ENCODE data around the gene PIN4. TPM values are rescaled to one million over a fixed set of nuclear protein-coding genes. Genes with fewer than 3 reads are reported as not detected.

Gene PIN4
- 1 to 10 TPM; 2.3 to 3.2 TPM for total RNA-seq

GRCh38 chrX:72181178-72182125 lies at the start of gene PIN4:
TSS of gene PIN4 (plus strand) at chrX:72181757. CDS start at chrX:72181786, 29 bp downstream.
- DNase-seq (peak; percentile 88), ATAC-seq (peak; percentile 96)
- Mint-ChIP-seq H3K36me3 (ENCODE audit: low read depth) (peaks cover 8% of the 10 kb centered on the region), H3K27ac (no peak within 1 kb of the TSS), H3K9me3 (ENCODE audit: low read depth) (no peaks in the 10 kb centered on the region), H3K4me1 (peaks cover 16% of the 10 kb centered on the region), H3K27me3 (no peaks in the 10 kb centered on the region), H3K4me3 (no peak within 1 kb of the TSS)
- intact Hi-C loops (cut with DNase I, micrococcal nuclease) = loop anchor here (1.0 to 5.0 kb wide), 8 partner anchors 12 to 391 kb away; partner anchors contain the start of genes ERCC6L (in 2 of the 2), RPS4X (in 2 of the 2) and HDAC8 (in 1 of the 2)
- POLR2A ChIA-PET = interaction anchor here (0.6 to 1.6 kb wide), 4 partner anchors 78 to 1063 kb away, joined by 3 to 13 read pairs (median 7); partner anchors contain the start of genes MED12 and RPS4X
- CTCF ChIA-PET = interaction anchor here (0.7 to 1.9 kb wide), 4 partner anchors 50 to 163 kb away, joined by 3 to 10 read pairs (median 4); partner anchors contain the start of genes ERCC6L and RTL5

GRCh38 chrX:72132456-72132855 lies 49.1 kb upstream of the PIN4 start:
- H3K4me1 Mint-ChIP-seq = peaks cover 3% of the 10 kb centered on the region
- H3K4me3 Mint-ChIP-seq = no peak overlapping the region
- ATAC-seq (no peak), DNase-seq (no peak)
- peaks cover 26% of the 10 kb centered on the region for H3K27me3 Mint-ChIP-seq
- ChIA-PET POLR2A (interaction anchor here (1.2 kb wide), 1 partner anchor 112 kb away, joined by 5 read pairs; no protein-coding TSS in a partner anchor), CTCF (interaction anchor here (0.8 to 1.1 kb wide), 2 partner anchors 11 to 114 kb away, joined by 3 read pairs; no protein-coding TSS in a partner anchor)
- no peaks in the 10 kb centered on the region for H3K36me3 Mint-ChIP-seq (ENCODE audit: low read depth)
- intact Hi-C loops (cut with DNase I, micrococcal nuclease) = no loop called here
- H3K27ac Mint-ChIP-seq = no peak overlapping the region
- no peaks in the 10 kb centered on the region for H3K9me3 Mint-ChIP-seq (ENCODE audit: low read depth)

GRCh38 chrX:72133851-72134546 lies 47.6 kb upstream of the PIN4 start:
- H3K27ac Mint-ChIP-seq = no peak overlapping the region
- ChIA-PET POLR2A (no interaction called here), CTCF (interaction anchor here (0.6 kb wide), 1 partner anchor 19 kb away, joined by 3 read pairs; no protein-coding TSS in a partner anchor)
- no peaks in the 10 kb centered on the region for H3K9me3 Mint-ChIP-seq (ENCODE audit: low read depth)
- ATAC-seq = no peak
- DNase-seq = no peak
- H3K36me3 Mint-ChIP-seq (ENCODE audit: low read depth) = no peaks in the 10 kb centered on the region
- intact Hi-C loops (cut with DNase I, micrococcal nuclease) = no loop called here
- no peak overlapping the region for H3K4me3 Mint-ChIP-seq
- H3K4me1 Mint-ChIP-seq = peaks cover 3% of the 10 kb centered on the region
- H3K27me3 Mint-ChIP-seq = peaks cover 23% of the 10 kb centered on the region

- ATAC-seq = no peak
- H3K4me3 Mint-ChIP-seq = no peak overlapping the region
- ChIA-PET POLR2A (no interaction called here), CTCF (interaction anchor here (0.7 kb wide), 1 partner anchor 226 kb away, joined by 3 read pairs; no protein-coding TSS in a partner anchor)
- no peaks in the 10 kb centered on the region for H3K36me3 Mint-ChIP-seq (ENCODE audit: low read depth)
- DNase-seq = no peak
- peaks cover 10% of the 10 kb centered on the region for H3K27me3 Mint-ChIP-seq
- H3K9me3 Mint-ChIP-seq (ENCODE audit: low read depth) = no peaks in the 10 kb centered on the region
- no peak overlapping the region for H3K27ac Mint-ChIP-seq
- intact Hi-C loops (cut with DNase I, micrococcal nuclease) = no loop called here
- H3K4me1 Mint-ChIP-seq = peaks cover 12% of the 10 kb centered on the region
Measured at GRCh38 chrX:72137846-72138495, 43.6 kb upstream of the PIN4 start.

- Mint-ChIP-seq H3K4me3 (no peak overlapping the region), H3K27me3 (peaks cover 6% of the 10 kb centered on the region), H3K36me3 (ENCODE audit: low read depth) (no peaks in the 10 kb centered on the region), H3K4me1 (peaks cover 24% of the 10 kb centered on the region), H3K27ac (no peak overlapping the region), H3K9me3 (ENCODE audit: low read depth) (no peaks in the 10 kb centered on the region)
- CTCF ChIA-PET = no interaction called here
- intact Hi-C loops (cut with DNase I, micrococcal nuclease) = no loop called here
- no peak for ATAC-seq
- no peak for DNase-seq
- POLR2A ChIA-PET = no interaction called here
Measured at GRCh38 chrX:72139538-72139937, 42.0 kb upstream of the PIN4 start.

- DNase-seq = no peak
- ATAC-seq = peak; percentile 72
- Mint-ChIP-seq H3K9me3 (ENCODE audit: low read depth) (no peaks in the 10 kb centered on the region), H3K4me3 (no peak overlapping the region), H3K4me1 (peaks cover 26% of the 10 kb centered on the region), H3K36me3 (ENCODE audit: low read depth) (no peaks in the 10 kb centered on the region), H3K27me3 (peaks cover 6% of the 10 kb centered on the region), H3K27ac (no peak overlapping the region)
- intact Hi-C loops (cut with DNase I, micrococcal nuclease) = loop anchor here in 1 of 2 experiments (5.0 kb wide), 2 partner anchors 39 to 131 kb away; no protein-coding TSS in a partner anchor
- ChIA-PET CTCF (interaction anchor here (0.7 kb wide), 1 partner anchor 12 kb away, joined by 3 read pairs; no protein-coding TSS in a partner anchor), POLR2A (no interaction called here)
Measured at GRCh38 chrX:72141372-72142004, 40.1 kb upstream of the PIN4 start.

GRCh38 chrX:72142094-72142793 lies 39.3 kb upstream of the PIN4 start:
- H3K9me3 Mint-ChIP-seq (ENCODE audit: low read depth) = no peaks in the 10 kb centered on the region
- POLR2A ChIA-PET = no interaction called here
- no peaks in the 10 kb centered on the region for H3K36me3 Mint-ChIP-seq (ENCODE audit: low read depth)
- H3K27me3 Mint-ChIP-seq = peaks cover 6% of the 10 kb centered on the region
- CTCF ChIA-PET = no interaction called here
- peaks cover 26% of the 10 kb centered on the region for H3K4me1 Mint-ChIP-seq
- intact Hi-C loops (cut with DNase I, micrococcal nuclease) = loop anchor here in 1 of 2 experiments (5.0 kb wide), 2 partner anchors 40 to 130 kb away; no protein-coding TSS in a partner anchor
- DNase-seq (no peak), ATAC-seq (no peak)
- H3K27ac Mint-ChIP-seq = no peak overlapping the region
- no peak overlapping the region for H3K4me3 Mint-ChIP-seq

GRCh38 chrX:72142794-72143608 lies 38.6 kb upstream of the PIN4 start:
- no peak for DNase-seq
- Mint-ChIP-seq H3K4me3 (no peak overlapping the region), H3K9me3 (ENCODE audit: low read depth) (no peaks in the 10 kb centered on the region), H3K36me3 (ENCODE audit: low read depth) (no peaks in the 10 kb centered on the region), H3K4me1 (peaks cover 26% of the 10 kb centered on the region), H3K27me3 (peaks cover 6% of the 10 kb centered on the region), H3K27ac (no peak overlapping the region)
- no peak for ATAC-seq
- intact Hi-C loops (cut with DNase I, micrococcal nuclease) = loop anchor here in 1 of 2 experiments (5.0 kb wide), 2 partner anchors 41 to 129 kb away; no protein-coding TSS in a partner anchor
- CTCF ChIA-PET = interaction anchor here (0.7 to 1.5 kb wide), 3 partner anchors 11 to 121 kb away, joined by 3 read pairs; partner anchors contain the start of gene RTL5
- POLR2A ChIA-PET = interaction anchor here (0.6 kb wide), 1 partner anchor 10 kb away, joined by 4 read pairs; no protein-coding TSS in a partner anchor

- ChIA-PET POLR2A (no interaction called here), CTCF (interaction anchor here (0.7 to 1.5 kb wide), 3 partner anchors 12 to 121 kb away, joined by 3 read pairs; partner anchors contain the start of gene RTL5)
- intact Hi-C loops (cut with DNase I, micrococcal nuclease) = loop anchor here in 1 of 2 experiments (5.0 kb wide), 2 partner anchors 41 to 129 kb away; no protein-coding TSS in a partner anchor
- ATAC-seq (no peak), DNase-seq (no peak)
- no peaks in the 10 kb centered on the region for H3K36me3 Mint-ChIP-seq (ENCODE audit: low read depth)
- H3K4me1 Mint-ChIP-seq = peaks cover 26% of the 10 kb centered on the region
- no peak overlapping the region for H3K4me3 Mint-ChIP-seq
- no peak overlapping the region for H3K27ac Mint-ChIP-seq
- peaks cover 6% of the 10 kb centered on the region for H3K27me3 Mint-ChIP-seq
- no peaks in the 10 kb centered on the region for H3K9me3 Mint-ChIP-seq (ENCODE audit: low read depth)
Measured at GRCh38 chrX:72143609-72143907, 38.0 kb upstream of the PIN4 start.

Data from activated CD4-positive, alpha-beta T cell treated with anti-CD3 and anti-CD28 coated beads for 36 hours (primary cell).